Measurements from ENCODE around the gene CABP1.
"Not testable (repeated sequence)": the region's sequence is repeated elsewhere in the genome, so short reads cannot be mapped to it uniquely, and the experiment has no call there.

CABP1 gene

DNA sequence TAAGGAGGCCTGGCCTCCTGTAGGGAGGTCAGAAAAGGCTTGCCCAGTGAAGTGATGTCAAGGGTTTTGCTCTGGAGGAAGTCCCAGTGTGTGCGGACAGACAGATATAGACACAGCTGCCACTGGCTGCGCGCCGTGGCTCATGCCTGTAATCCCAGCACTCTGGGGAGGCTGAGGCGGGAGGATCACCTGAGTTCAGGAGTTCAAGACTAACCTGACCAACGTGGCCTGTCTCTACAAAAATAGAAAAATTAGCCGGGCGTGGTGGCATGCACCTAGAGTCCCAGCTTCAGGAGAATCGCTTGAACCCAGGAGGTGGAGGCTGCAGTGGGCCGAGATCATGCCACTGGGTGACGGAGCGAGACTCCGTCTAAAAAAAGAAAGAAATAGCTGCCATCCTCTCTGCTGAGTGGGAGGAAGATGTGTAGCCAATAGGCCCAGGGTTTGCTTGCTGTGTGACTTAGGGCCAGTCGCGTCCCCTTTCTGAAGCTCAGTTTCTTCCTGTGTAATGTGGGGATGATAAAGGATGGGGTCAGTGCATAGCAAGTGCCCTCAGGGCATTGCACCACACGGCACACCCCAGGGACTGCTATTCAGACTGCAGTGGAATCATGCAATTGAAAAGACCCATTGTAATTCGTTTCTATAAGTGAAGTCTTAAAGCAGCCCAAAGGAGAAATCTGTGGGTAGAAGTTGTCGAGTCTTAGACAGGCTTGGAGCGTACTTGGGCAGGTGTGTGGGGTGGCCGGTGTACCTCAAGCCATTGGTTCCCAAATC, 27.9 kb downstream of the CABP1 start:
- DNase-seq = no peak

DNA sequence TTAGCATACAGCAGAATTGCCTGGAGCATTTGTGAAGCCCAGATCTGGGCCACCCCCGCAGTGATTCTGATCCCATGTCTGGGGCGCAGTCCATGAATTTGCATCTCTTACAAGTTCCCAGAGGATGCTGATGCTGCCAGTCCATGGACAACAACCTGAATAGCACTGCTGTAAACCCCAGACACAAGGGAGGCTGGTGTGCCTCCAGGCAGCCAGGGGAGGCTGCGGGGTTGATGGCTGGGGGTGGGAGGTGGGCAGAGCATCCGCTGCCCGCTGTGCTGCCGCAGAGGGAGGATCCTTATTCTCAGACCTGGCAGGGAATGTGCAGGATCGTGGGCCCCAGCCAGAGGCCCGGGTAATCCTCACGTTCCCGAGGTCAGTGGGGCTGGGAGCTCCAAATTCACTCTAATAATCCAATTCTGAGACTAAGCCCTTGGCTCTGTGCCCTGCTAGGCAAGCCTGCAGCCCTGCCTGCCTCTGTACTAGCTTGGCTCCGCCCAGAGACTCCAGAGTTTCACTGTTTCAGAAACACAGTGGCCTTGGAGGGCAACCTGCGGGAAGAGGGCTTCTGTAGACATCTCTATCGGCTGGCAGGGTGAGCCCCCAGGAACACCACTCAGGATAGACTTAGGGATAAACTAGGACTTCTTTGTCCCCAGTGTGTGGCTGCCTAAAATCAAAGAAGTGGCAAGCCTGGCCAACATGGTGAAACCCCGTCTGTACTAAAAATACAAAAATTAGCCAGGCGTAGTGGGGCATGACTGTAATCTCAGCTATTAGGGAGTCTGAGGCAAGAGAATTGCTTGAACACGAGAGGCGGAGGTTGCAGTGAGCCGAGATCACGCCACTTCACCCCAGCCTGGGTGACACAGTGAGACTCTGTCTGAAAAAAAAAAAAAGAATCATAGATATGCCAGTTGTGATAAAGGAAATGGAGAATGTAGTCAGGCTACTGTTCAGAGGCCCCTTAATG, 28.7 kb downstream of the CABP1 start:
- peak in 1 of 2 experiments; percentile 32 for DNase-seq

DNA sequence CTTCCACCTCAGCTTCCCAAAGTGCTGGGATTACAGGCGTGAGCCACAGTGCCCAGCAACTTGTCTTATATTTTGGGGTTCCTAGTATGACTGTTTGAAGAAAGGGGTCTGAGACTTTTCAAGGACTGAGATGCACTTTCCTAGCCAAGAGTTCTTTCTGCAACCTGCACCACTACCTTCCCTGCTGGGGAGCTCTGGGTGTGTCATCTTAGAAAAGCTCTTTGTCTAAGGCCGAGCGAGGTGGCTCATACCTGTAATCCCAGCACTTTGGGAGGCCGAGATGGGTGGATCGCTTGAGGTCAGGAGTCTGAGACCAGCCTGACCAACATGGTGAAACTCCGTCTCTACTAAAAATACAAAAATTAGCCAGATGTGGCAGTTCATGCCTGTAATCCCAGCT, 29.8 kb downstream of the CABP1 start:
- not testable (repeated sequence) for DNase-seq

DNA sequence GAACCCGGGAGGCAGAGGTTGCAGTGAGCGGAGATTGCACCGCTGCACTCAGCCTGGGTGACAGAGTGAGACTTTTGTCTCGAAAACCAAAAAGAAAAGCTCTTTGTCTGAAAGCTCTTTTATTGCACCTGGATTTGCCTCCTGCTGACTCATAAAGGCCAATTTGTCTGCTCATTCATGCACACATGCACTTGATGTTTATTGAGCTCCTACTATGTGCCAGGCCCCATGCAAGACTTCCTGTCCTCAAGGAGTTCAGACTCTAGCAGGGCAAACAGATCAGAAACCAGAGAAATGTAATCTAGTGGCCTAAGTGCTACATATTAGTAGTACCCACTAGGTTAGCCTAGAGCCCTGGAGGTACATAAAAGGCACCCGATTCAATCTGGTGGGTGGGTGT, 30.2 kb downstream of the CABP1 start:
- DNase-seq = no peak

DNA sequence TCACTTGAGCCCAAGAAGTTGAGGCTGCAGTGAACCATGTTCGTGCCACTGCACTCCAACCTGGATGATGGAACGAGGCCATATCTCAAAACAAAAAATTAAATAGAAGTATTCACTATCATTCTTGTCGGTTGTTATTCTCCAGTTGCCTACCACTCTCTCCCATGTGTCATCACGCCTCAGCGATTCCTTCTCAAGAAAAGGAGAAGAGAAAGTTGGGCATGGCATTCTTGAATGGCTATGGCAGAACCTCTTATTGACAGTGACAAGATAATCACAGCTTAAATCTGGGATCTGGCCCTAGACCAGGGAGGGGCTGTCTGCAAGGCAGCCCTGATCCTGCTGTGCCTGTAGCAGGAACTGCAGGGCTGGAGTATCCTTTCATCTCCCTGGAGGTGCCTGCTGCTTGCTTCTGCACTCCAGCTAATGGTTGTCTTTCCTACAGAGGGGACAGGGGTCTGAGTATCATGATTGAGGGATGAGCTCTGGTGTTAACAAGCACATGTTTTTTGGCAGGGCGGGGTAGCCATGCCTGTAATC, 33.7 kb downstream of the CABP1 start:
- no peak for DNase-seq

DNA sequence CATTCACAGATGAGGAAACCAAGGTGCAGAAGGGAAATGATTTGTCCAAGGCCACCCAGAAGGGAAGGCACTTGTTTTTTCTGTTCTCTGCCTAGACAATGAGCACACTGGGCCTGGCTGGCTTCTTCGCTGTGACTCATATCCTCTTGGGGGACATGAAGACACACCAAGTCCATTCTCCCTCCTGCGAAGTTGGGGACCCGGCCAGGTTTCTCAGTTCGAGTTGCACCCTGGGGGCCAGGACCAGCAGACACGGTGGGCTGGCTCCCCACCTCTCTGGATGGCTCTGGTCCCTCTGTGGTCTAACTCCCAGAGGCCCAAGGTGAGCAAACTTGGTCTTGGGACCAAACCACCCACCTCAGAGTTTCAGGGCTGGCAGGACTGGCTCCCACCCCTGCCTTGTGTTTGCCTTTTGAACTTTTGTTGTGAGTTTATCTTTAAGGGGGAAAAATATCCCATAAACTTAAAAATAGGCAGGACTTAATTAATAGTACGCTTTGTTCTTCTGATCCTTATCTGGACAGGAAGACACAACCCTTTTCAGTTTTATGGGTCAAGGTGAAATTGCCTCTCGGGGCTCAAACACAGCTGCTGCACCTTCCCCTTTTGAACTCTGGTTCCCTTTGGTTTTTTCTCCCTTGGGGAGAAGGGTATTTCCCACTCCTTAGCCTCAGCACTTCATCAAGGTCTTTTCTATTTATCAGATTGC, 37.5 kb downstream of the CABP1 start:
- DNase-seq = no peak

DNA sequence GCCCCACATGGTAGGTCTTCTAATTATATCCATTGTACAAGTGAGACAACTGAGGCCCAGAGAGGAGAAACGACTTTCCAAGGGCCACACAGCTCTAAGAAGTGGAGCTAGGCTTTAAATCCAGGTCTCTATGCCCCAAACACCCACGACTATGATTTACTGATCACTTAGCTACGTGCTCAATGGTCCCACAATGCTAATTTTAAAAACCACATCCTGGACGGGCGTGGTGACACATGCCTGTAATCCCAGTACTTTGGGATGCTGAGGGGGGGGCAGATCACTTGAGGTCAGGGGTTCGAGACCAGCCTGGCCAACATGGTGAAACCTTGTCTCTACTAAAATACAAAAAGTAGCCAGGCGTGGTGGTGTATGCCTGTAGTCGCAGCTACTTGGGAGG, 38.1 kb downstream of the CABP1 start:
- no peak for DNase-seq

DNA sequence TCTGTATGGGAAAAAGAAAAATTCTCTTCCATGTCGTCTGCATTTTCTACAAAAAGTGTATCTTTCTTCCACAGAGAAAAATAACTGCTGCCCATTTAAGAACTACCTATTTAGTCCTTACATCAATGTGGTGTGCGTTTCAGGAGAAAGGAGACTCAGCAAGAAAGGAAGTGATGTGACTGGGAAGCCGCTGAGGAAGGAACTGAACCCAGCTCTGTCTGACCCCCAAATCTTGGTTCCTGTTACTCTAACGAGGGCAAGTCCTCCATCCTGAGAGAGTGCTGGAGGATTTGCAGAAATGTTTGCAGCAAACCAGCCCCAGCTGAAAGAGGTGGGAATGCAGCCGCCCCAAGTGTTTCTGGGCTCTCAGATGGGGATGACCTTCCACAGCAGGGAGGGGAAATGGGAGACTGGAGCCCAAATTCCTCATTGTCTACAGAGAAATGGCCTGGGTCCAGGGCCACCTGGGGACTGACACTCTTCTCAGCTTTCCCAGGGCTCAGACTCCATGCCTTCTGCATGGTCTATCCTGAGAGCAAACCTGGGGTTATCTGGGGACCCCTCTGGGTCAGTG, 39.8 kb downstream of the CABP1 start:
- no peak for DNase-seq

DNA sequence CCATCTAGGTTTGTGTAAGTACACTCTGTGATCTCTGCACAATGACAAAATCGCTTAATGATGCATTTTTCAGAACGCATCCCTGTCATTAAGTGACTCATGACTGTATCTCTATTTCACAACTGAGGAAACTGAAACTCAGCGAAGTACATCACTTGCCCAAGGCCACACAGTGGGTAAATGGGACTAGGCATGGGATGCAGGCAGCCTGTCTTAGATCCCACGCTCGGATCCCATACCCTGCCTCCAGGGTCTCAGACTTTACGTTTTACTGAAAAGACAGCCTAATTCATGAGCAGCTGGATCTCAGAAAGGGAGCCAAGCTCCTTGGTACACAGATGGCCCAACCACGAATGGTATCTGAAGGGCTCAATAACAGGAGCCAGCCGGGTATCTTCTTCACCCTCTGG, 44.1 kb downstream of the CABP1 start:
- DNase-seq = no peak

DNA sequence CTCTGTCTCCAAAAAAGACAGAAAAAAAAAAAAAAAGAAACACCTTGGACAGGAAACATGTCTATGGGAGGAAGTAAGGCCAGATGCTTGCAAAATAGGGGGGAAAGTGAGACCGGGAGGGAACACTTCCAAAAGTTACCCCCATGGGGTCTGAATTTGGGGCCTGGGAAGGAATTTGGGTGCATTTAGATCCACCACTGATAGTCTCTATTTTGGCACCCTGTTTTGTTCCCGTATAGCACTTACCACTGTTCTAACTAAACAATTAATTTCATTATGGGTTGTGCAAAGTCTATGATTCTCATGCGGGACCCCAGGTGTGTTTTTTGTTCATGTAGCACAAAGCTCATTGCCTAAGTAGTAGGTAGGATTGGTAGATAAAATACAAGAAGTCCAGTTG, 45.1 kb downstream of the CABP1 start:
- no peak for DNase-seq

DNA sequence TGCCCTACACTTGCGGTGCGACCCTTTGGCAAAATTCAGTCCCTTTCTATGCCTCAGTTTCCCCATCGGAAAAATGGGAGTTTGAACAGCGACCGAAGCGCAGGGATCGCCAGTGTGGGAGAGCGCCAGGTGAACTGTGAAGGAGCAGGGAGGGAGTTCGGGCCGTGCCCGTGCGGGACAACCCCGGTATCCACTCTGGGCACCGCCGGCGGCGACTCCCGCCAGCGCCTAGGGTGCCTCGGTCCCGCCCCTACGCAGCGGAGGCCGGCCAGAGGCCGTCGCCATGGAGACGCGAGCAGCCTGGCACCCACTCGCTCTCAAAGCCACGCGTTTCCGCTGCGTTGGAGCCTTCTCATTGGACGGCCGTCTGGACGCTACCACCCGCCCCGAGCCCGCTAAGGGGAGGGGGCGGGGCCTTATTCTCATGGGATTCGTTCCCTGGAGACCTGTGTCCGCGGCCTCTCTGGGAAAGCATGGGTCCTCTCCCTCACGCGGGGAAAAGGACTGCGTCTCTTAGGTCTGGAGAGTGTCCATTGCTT, 45.8 kb downstream of the CABP1 start:
- peak; percentile 96 to 98 for DNase-seq

DNA sequence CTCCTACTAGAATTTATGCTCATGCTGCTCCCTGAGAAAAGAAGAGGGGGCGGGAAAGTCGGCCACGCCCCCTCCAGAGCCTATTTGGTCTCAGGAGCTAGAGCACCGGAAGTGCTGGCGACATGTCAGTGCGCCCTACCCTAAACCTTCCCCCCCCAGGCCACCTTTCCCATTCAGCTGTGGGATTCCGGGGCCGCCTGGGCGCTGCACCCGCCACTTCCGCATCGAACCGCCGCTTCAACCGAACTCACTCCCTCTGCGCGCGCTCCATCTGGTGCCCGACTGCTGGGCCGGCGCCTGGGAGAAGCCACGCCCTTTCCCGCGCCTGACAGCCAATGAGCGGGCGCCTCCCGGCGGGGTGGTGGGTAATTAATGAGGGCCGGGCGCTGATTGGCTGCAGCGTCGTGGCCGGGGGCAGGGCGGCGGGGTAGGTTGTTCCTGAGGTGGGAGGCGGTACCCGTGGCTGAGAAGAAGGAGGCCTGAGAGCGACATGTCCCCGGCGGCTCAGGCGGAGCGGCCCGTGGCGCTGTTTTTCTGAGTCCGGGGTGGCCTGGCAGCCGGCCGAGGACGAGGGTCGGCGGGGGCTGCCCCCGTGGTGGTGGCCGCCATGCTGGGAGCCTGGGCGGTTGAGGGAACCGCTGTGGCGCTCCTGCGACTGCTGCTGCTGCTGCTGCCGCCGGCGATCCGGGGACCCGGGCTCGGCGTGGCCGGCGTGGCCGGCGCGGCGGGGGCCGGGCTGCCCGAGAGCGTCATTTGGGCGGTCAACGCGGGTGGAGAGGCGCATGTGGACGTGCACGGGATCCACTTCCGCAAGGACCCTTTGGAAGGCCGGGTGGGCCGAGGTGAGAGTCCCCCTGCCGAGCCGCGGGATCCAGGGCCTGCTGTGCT, 46.5 kb downstream of the CABP1 start, which contains the start of gene MLEC:
Gene MLEC (plus strand): TSS at position 460 of the 888 bp plus-strand sequence. CDS start 148 bp downstream, at position 608.
- peak; percentile 99 for DNase-seq

DNA sequence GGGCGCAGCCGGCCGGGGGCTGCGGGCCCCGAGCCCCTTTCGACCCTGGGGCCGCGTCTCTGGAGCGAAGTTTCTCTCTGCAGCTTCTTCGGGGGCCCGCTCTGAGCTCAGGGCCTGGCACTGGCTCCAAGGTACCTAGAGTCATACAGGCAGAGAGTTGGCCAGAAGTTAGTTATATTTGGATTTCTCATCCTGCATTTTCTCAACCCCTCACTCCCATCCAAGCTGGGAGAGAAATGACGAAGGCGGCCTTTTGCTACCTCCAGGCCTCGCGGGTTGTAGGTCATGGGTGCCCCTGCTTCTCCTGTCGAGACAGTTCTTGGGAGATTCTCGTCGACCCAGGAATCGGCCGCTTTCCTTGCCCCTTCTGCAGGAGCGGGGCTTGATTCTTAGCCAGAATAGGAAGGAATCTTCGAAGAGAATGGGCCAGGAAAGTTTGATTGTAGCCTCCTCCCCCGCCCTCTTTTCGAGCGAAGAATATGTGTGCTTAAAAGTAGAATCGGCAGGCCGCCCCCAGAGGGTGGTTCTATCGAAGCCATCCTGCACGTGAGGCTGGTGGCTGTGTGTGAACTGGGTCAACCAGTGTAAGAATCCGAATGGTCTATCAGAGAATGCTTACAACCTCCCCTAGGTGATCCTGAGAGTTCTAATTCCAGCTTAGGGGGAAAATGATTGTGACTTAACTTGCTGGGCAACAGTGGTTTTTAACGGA, 47.3 kb downstream of the CABP1 start:
- DNase-seq = no peak

DNA sequence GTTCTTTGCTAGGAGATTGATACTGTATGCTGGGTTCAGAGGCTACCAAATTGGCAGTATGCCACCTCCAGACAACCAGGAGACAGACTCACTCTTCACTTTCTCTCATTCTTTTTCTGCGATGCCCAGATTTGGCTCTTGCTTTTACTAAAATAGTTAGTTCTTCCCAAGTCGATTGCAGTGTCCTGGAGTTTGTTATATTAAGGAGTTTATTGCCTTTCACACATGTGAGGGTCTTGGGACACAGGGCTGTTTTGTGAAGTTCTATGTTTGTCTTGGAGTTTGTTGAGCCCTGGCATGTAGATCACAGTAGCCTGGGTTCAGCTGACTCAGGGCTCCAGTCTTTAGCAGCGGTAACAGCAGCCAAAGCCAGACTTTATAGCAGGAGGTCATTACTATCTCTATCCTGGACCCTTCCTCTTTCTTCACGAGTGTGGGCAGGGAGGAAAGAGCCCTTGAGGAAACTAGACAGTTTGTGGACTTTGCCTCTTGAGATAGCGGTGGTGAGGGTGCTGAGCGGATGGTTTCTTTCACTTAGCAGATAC, 48.2 kb downstream of the CABP1 start:
- peak in 1 of 2 experiments; percentile 11 for DNase-seq

DNA sequence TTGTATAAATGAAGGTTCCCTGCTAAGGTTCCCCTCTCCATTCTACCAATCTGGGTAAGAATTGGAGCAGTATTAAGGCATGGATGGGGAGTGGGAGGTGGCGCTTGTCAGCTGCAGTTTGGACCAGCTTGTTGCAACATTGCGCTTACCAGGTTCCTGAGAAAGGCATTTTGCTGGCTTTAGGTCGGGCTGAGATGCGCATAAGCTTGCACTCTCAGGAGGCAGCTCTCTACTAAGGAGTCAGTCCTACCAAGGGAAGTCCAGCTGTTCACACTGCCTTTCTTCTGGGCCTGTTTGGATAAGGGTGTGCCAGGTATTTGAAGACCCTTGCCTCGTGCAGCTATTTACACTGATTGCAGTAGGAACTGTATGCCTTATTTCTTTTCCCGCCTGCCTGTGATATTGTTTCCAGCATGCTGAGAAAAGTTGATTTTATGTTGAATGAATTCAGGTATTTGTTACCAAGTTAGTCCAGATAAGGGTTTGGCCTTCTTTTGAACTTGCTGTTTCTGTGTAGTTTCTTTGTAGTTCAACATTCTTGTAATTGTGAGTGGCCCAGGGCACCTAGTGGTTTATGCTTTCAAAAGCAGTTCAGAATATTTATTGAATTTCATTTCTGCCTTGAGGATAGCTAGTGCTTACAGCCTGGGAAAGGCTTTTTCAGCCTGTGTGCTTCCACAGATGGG, 49.1 kb downstream of the CABP1 start:
- no peak for DNase-seq

DNA sequence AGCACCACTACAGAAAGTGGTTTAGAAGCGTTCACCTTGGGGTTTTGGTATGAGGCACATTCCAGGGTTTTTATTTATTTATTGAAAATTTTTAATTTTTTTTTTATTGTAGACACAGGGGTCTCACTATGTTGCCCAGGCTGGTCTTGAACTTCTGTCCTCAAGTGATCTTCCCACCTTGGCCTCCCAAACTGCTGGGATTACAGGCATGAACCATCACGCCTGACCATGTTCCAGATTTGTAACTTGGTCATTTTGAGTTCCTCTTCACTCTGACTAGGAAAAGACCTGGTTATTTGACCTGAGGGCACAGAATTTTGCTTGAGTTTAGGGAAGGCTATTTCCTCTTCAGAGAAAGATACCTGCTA, 49.6 kb downstream of the CABP1 start:
- DNase-seq = no peak

DNA sequence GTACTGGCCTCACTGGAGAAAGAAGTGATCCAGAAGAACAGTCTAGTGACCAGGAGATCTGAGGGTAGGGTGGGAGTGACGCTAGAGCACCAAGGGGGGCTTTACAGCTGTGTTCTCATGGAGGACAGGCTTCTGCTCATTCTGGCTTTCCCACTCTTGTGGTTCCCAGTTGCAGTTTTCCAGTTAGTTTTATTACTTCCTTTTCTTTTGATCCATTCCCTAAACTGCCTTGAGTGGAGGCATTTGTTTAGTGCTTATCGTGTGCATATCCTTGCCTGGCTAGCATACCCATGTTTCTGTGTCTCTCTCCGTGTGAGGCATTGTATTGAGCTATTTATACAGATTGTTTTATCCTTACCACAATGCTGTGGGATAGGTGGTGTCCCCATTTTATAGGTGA, 50.6 kb downstream of the CABP1 start:
- DNase-seq = no peak

DNA sequence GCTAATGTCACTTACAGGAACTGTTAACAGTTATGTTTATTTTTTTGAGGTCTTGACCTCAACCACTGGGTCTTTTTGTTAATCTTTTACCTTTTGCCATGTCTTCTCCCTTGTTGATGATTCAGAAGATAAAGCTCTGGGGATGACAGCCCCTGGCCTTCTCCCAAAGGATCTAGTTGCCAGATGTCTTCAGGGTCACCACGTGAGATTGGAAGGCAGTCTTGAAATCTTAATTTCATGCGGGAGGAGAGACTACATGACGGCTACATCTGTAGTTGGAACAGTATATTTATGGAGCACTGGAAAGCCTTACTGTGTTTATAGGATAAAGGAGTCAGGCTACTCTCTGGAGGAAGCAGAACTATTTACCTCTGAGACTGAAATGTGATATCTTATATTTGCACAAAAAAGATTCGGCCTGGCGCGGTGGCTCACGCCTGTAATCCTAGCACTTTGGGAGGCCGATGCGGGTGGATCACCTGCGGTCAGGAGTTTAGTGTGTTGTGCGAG, 52.2 kb downstream of the CABP1 start:
- DNase-seq = no peak

DNA sequence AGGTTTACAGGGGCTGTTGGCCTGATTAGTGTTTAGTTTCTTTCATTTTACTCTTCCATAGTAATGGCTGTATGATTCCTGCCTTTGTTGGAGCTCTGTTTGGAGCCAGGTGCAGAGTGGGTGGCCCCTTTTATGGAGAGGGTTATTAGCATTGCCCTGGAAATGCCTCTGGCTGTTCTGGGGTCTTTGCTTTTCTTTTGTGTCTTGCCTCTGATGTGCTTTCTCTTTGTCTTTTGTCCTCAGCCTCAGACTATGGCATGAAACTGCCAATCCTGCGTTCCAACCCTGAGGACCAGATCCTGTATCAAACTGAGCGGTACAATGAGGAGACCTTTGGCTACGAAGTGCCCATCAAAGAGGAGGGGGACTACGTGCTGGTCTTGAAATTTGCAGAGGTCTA, 53.4 kb downstream of the CABP1 start:
- DNase-seq = no peak

Data from NCI-H446 (cell line).